ENCODE data around the gene MAP2K2.

GRCh38 chr19:4099041-4099764 lies 24.7 kb downstream of the MAP2K2 start:
- TF ChIP-seq CTCF (IDR thresholded peaks at IDR 0.05) (no peak), USF2 (IDR thresholded peaks at IDR 0.05) (no peak), RCOR1 (IDR thresholded peaks at IDR 0.05; ENCODE audit: low read depth, low read length) (no peak), SREBF2 (IDR thresholded peaks at IDR 0.05) (no peak), CEBPB (IDR thresholded peaks at IDR 0.05) (peak in 1 of 2 experiments; percentile 27; a peak in 1 of 4 replicates), RFX5 (IDR thresholded peaks at IDR 0.05) (no peak), POLR2A (IDR thresholded peaks at IDR 0.05; ENCODE audit: low read length) (no peak), MAFK (IDR thresholded peaks at IDR 0.05; ENCODE audit: partially characterized antibody) (no peak), CHD4 (IDR thresholded peaks at IDR 0.05; ENCODE audit: borderline replicate concordance) (no peak), RAD21 (conservative IDR thresholded peaks at IDR 0.05 in 1 of 2, IDR thresholded peaks at IDR 0.05 in 1 of 2) (no peak), MYC (IDR thresholded peaks at IDR 0.05; ENCODE audit: borderline replicate concordance, low read length) (no peak), ZC3H11A (IDR thresholded peaks at IDR 0.05) (no peak)

Measured in A549 (cell line).